Activated CD4-positive, alpha-beta T cell treated with anti-CD3 and anti-CD28 coated beads for 24 hours (primary cell): ENCODE results near the gene RNF113B.

Source experiments
- DNase-seq, 2 donors: peaks; one replicate each; pipeline ENCODE4 v3.0.0-alpha.2; 2020; ENCODE audit warnings: low read depth in 2 of 2

Gene RNF113B

DNA sequence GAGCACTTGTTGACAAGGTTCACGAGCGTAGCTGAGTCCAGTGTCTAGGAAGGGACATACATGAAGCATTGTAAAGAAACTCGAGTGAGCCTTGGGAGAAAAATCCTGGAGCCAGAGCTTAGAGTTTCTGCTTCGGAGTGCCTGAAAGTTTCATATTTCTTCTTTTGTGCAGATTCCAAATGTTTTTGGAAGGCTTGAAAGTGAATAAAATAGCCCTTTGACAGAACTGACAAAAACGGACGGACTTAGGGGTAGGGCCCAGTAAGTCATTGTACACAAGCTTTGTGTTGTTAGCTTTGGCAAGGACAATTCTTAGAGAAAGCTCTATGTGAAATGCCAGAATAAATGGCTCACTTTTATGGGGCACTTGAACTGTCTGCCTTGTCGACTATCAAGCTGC lies 2.8 kb downstream of the RNF113B start:
- no peak for DNase-seq

DNA sequence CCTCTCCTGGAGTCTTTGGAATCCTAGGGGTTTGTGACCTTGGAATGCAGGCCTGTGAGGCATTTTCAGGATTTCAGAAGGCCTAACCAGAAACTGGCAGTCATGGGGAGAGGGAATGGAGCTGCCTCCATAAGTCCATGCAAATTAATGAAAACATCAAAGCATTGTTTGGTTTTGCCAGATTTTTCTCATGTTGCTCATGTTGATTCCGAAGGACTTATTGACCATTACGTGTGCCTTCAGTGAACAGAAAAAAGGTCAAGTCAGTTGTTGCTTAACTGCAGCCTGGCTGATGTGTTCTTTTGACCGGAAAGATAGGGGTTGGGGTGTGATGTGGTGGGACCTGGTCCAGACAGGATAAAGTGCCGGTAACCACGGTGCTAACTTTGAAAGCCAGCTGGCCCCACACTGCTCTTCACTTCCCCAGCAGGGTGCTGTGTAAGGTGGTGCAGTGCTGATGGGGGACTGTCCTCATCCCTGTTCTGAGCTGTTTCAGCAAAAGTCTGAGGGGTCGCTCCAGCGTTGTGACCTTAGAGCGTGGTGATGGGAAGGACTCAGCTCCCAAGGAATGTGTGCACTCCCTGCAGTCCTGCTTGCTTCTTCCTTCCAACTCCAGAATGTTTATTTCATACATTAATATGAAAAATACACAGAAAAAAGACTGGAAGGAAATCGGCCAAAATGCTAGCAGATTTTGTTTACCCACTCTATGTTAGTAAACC lies 3.5 kb downstream of the RNF113B start:
- DNase-seq = no peak

DNA sequence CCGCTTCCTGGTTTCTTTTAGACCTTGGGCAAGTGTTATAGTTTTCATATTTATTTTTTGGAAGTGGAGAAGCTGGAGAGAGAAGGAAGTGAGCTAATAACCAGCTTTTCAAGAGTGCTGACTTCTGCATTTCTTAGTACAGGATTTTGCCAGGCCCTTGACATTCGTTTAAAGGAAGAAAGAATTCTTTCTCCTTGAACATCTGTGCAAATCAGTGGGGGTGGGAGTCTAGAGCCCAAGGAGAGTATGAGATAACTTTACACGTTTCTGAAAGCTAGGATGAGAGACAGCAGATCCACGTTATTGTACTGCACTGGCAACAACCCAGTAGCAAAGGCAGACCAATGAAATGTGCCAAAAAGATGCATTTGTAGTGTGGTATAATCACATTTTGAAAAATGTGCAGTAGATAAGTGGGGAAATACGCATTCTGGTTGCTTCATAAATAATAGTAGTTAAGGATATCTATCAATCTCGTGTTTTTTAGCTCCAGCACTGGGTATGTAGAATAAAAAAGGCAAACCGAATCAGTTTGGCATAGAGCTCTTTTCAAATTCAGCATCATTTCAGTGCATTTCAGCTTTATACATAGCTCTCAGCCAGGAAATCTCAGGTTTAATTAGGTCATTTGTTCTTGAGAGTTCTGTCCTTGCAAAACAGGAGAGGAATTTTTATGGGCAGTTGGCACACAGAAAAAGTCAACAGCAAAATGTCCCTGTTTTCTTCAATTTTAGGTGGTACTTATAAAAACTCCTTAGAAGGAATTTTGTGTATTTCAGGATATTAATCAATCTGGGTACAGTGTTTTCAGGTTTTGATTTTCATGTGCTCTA lies 4.3 kb downstream of the RNF113B start:
- DNase-seq = no peak

DNA sequence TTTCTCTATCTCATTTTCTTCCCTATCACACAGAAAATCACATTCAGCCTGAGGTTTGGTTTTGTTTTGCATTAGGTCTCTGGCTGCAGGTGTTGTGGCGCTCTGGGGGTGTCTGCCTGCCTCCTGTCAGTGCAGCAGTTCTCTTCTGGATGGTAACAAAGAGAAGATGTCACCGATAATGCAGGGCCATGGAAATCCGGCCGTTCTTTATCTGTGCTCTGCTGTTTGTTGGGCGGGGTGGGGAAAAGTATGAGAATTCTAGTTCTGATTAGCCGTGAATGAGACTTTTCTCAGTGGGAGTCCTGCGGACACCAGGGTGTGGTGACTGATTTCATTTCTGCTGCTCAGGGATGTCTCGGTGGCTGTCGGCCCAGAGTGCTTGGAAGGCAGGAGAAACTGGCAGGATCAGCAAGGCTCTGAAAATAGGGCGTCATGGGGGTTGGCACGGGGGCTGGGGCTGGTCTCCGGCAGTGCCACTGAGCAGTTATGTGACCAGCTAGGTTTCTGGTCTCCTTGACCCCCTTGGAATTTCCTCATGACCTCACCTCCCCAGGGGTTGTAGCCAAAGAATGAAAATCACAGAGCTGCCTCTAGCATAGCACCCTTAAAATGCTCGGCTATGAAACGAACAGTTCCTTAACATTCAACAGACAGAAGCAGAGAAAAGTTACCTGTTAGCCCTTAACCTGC lies 5.0 kb downstream of the RNF113B start:
- DNase-seq = no peak

DNA sequence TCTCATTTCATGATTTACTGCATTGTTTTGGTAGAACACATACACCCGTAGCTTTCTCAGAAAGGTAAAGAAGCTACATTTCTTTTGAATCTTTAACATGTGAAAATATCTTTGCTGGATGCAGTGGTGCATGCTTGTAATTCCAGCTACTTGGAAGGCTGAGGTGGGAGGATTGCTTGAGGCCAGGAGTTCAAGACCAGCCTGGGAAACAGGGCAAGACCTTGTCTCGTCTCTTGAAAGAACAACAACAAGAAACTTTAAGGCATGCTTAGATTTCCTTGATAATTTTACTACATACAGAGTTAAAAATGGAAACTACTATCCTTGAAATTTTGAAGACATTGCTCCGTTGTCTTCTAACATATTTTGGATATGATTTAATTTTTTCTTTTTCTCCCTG lies 7.7 kb downstream of the RNF113B start:
- DNase-seq = no peak

DNA sequence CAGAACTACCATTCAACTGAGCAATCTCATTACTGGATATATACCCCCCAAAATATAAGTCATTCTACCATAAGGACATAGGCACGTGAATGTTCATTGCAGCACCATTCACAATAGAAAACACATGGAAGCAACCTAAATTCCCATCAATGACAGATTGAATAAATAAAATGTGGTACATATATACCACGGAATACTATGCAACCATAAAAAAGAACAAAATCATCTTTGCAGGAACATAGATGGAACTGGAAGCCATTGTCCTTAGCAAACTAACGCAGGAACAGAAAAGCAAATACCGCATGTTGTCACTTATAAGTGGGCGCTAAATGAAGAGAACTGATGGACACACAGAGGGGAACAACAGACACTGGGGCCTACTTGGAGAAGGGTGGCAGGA lies 14.1 kb downstream of the RNF113B start:
- DNase-seq = no peak

DNA sequence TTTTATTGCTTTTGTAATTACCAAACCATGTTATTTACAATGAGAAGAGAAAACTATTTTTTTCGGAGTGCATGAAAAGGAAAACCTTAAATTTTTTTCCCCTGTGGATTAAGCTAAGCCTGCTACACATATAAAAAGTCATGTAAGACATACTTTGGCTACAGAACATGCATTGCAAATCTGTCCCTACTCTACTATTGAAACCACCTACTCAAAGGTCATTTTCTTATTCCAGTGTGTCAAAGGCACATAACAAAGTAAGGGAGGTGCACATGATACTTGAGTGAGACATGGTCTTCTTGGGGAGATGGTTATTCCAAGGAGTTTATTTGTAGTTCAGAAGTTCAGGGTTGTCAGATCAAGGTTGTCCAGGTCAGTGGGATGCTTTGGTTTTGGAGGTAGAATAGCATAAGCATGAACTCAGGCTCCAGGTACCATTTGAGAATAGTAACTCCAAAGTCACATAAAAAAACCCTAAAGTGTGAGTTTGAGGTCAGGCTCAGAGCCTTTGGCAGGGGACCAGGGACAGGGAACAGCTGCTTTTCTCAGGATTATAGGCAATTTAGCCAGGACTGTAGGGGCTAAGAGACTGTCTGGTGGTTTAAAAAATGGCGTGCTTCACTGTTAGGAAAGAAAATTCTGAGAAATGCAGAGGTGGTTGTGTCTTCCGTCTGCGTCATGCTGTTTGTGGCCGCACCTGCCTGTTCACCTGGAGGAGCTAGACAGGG lies 18.7 kb downstream of the RNF113B start:
- no peak for DNase-seq

DNA sequence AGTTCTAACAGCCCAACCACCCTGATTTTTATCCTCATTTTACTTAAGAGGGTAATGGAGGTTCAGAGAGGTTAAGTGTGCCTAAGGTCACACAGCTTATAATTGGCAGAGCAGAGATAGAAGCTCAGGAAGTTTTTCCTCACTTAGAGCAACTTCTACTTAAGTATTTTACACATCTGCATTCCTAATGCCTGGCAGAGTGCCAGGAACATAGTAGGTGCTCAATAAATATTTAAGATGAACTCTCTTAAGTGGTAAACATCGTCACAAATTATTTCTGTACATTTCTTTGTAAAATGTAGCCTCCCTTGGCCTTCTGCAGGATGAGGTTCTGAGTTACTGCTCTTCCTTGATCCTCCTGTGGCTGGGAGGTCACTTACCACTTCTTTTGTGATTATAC lies 19.5 kb downstream of the RNF113B start:
- no peak for DNase-seq

DNA sequence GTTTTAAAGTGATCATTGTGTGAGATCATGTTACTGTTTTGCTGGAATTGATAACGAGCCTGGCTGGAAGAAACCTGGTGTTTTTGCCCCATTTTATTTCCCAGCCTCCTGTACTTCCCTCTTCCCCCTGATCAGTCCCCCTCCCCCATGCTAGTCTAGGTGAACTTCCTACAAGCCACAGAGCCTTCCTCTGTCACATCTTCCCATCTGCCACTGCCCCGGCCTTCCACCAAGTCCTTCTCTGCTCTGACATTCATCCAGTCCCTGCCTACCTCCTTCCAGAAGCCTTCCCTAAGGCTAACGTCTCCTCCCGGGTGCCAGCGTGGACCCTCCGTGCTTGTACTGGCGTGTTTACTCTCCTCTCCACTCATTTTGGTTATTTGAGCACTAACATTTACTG lies 19.9 kb downstream of the RNF113B start:
- DNase-seq = no peak

DNA sequence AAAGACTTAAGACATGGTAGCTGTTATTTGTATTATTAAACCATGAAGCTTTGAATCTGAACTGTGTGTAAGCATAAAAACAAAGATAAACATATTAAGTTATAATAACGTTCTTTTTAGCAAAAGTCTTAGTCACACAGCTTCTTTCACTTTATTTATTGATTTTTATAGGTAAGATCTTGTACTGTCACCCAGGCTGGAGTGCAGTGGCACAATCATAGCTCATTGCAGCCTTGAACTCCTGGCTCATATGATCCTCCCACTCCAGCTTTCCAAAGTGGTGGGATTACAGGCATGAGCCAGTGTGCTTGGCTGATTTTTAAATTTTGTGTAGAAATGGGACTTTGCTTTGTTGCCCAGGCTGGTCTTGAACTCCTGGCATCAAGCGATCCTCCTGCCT lies 20.8 kb downstream of the RNF113B start:
- DNase-seq = no peak

DNA sequence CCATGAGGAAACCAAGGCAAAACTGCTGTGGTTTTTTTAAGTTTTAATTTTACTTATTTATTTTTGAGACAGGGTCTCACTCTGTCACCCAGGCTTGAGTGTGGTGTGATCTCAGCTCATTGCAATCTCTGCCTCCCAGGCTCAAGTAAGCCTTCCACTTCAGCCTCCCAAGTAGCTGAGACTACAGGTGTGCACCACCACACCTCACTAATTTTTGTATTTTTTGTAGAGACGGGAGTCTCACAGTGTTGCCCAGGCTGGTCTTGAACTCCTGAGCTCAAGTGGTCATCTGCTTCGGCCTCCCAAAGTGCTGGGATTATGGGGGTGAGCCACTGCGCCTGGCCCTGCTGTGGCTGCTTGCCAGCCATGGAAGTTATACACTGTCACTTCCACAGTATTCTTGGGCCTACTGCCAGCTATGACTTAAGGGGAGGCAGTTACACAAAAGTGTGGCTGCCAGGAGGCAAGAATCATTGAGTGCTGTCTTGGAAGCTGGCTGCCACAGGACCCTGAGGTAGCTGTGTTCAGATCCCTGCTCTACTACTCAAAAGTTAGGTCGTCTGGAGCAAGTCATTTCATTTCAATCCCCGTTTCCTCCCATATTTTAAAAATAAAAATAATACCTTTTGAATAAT lies 21.5 kb downstream of the RNF113B start:
- DNase-seq = no peak

DNA sequence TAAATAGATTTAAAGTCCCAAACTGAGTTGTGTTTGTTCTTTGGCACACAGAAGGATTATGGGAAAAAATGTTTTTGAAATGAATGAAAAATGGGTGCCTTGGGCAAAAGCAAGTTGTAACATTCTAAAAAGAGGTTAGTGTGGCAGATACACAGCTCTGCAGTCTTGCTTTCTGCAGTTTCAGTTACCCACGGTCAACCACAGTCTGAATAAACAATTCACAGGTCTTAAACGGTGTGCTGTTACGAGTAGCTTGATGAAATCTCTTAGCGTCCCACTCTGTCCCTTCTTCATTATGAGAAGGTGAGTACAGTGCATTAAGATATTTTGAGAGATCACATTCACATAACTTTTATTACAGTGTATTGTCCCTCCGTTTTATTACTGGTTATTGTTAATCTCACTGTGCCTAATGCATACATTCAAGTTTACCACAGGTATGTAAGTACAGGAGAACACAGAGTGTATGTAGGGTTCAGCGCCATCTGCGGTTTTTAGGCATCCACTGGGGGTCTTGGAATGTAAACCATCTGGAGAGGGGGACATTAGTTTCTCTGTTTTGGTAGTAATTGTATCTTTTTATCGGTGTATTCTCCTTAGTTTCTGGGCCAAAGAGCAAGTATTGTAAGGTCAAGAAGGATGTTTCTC lies 26.1 kb downstream of the RNF113B start:
- DNase-seq = no peak

DNA sequence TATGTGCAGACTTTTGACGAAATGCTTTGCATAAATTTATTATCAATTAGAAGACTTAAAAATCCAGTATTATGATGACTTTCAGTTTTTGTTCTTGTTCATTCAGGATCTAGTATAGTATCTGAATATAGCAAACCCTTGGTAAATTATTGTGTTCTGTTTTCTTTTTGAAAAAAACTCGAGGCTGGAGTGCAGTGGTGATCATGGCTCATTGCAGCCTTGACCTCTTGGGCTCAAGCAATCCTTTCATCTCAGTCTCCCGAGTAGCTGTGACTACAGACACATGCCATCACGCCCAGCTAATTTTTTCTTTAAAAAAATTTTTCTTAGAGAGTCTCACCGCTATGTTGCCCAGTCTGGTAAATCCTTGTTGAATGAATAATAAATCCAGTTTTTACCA lies 29.5 kb downstream of the RNF113B start:
- no peak for DNase-seq

DNA sequence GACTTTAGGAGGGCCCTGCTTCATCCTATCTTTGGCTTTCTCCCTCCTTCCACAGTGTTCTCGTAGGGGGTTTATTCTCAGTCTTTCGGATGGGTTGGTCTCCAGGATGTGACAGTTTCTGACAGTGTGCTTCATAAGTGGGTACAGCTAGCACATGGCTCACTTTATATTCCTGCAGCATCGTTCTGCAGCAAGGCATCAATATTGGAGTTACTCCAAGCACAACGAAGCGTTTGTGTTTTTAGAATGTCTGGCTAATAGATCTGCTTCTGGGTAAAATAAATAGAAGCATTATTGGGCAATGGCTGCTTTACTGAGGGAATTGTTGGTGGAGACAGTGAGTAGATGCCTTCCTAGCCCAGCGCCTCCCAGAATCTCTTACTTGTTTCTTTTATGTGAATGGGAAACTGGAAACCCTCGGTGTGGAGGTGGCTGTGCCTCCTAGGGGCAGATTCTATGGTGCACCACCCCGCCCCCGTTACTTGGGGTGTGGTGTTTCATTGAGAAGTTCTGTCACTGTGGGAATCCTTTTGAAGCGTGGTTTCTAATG lies 32.2 kb downstream of the RNF113B start:
- DNase-seq = no peak

DNA sequence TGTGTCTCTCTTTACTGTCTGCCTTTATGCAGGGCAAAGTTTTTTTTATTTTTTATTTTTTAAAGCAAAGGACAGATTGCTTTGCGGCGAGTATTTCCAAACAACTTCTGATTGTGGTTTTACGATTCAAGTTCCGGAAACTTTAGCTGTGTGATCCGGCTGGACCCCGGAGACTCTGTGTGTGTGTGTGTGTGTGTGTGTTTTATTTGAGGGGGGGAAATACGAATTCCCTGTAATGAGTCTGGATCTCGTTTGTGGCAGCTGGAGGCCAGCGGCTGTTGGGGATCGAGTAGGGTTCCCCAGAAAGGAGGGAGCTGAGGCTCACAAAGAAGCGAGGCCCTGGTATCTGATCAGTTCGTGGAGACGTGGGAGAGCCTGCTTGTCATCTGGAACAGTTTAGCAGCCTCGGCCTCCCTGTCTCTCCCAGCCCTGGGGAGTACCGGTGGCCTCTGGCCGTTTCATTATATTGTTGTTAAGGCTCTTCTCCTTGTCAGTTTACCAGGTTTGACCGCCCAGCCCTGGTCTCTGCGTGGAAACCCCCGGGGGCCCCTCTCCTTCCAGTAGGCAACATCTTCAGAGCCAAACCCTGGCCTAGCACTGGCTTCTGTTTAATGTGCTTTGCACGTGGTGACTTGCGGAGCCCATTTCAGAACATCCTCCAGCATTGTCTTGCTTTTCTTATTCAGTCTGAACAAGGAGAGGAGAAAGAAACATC lies 32.9 kb downstream of the RNF113B start:
- DNase-seq = no peak

DNA sequence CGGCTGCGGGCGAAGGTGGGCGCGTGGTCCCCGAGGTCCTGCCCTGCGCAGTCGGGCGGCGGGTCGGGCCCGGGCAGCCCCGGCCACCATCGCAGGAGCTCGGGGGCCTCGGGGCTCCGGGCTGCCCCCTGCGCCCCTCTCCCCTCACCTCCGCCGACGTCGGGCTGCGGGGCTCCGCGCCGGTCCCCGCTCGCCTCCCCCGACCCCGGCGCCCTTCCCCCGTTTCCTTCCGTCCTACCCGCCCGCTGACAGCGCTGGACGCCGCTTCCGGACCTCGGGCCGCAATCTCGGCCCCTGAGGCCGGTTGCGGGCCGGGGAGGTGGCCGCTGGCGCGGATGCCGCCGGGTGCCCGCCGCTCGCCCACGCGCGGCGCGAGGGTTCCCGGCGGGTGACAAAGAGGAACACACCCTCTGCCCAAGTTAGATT lies 33.5 kb downstream of the RNF113B start:
- DNase-seq = no peak

DNA sequence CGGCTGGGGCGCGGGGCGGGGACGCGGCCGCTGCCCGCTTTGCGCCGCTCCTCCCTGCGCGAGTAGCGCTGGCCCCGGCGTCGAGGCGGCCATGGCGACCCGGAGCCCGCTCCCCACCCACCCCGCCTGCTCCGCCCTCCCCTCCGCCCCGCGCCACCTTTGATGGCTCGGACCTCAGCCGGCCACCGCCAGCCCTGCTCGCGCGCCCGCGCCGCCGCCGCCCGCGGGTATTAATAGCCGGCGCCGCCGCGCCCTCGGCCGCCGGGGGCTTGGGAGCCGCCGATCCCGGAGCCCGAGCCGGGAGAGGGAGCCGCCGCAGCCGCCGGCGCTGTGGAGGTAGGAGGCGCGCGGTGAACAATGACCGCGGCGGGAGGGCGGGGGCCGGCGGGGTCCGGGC lies 33.9 kb downstream of the RNF113B start:
- DNase-seq = no peak

DNA sequence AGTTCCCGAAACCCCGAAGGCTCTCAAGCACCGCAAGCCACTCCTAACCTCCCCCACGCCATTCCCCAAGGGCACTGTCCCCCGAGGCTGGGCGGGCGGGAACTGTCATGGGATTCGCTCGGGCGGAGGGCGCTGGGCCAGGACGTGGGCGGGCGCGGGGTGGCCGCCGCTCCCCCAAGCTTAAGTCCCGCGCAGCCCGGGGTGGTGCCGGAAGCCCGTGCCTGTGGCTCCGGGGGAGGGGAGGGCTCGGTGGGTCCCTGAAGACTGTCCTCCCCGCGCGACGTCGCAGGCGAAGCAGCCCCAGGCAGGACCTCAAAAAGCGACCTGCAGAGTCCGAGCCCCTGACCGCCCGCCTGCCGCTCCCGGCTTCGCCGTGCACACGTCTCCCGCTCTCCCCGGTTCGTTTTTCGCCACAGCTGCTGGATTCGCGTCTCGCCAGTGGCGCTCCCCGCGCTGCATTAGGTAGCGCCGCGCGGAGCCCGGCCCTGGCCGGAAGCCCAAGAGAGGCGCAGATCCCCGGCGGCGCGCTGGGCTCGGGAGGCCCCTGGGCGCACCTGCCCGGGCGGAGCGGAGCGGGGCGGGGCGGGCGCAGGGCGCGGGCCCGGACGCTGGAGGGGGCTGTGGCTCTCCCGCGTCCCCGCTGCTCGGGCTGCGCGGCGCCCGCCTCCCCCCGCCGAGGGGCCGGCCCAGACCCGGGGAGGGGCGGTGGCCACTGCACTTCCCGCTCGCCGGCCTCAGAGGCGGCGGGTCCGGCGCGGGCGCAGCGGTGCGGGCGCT lies 34.5 kb downstream of the RNF113B start, which contains the start of gene FARP1:
Gene FARP1, plus strand, starts transcription at position 715 of the 777 bp plus-strand sequence. CDS start 70,149 bp downstream, outside the sequence.
- DNase-seq = peak in 1 of 2 donors; percentile 35
